ENCODE results near the gene NTRK1.
A peak's percentile ranks its signal among the peaks of the same experiment; 100 is the strongest.

- TF ChIP-seq POLR2A (IDR thresholded peaks at IDR 0.05) (no peak), CTCF (IDR thresholded peaks at IDR 0.05) (peak; percentile 78 to 92 (median 82))
Measured at GRCh38 chr1:156920233-156921052, 59.8 kb downstream of the NTRK1 start, which contains the start of gene LRRC71.

All from testis (tissue), 2 donors.